Activated naive CD8-positive, alpha-beta T cell treated with anti-CD3 and anti-CD28 coated beads, Interleukin-2, amount 10 ng/mL, durations not matched to agents 7 days and 5 days (primary cell): ENCODE data around the gene OR1D5. TPM values are rescaled to one million over a fixed set of nuclear protein-coding genes. Genes with fewer than 3 reads are reported as not detected.

ENCODE experiments used
- total RNA-seq, 2 experiments: library from RNA; stranded (reverse); gene quantifications; one replicate each; pipeline ENCODE4 v1.2.3, GENCODE V29; 2021

Gene OR1D5
- total RNA-seq, 2 experiments from 2014 or later = not detected

Other genes starting within 250 kb of the OR1D5 start
- gene OR1D2, start 40.8 kb upstream of the OR1D5 start, total RNA-seq = not detected
- gene OR1G1, start 63.9 kb upstream of the OR1D5 start, total RNA-seq = not detected
- gene OR1A2, start 133.9 kb upstream of the OR1D5 start, total RNA-seq = not detected
- not detected for gene OR1A1, start 144.1 kb upstream of the OR1D5 start, total RNA-seq
- gene OR3A1, start 234.8 kb upstream of the OR1D5 start, total RNA-seq = under 1 TPM; 0.23 to 0.39 TPM